ENCODE measurements around the gene CD86. TPM values are rescaled to one million over a fixed set of nuclear protein-coding genes. Genes with fewer than 3 reads are reported as not detected.

CD86 gene
- total and polyA plus RNA-seq, 2 of the 8 experiments (the other 6 are each of a cell fraction or from before 2014, with no cell fraction given): 0.12 to 0.30 TPM

DNA sequence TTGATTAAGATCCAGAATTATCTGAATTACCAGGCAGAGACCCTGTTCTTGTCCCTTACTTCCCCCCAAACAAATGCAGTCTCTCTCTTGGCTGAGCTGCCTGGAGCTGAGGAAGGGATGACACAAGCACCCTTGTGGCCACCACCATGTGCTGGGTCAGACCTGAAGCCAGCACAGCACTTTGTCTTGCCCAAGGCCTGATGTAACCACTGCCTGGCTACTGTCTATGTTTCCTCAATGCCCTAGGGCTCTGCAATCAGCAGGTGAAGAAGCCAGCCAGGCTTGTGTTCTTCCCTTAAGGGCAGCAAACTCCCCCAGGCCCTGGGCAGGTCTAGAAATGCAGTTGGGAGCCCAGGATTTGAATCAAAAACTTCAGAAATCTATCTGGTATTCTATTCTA is 112.5 kb downstream of the CD86 start (continued):
- no peak for TF ChIP-seq SUZ12 (IDR thresholded peaks at IDR 0.05; ENCODE audit: low read length)
- TF ChIP-seq BRCA1 (IDR thresholded peaks at IDR 0.05; ENCODE audit: low read depth, low read length): no peak
- TF ChIP-seq NANOG (IDR thresholded peaks at IDR 0.05; ENCODE audit: insufficient read depth, low read depth, low read length, poor library complexity, severe bottlenecking): no peak
- TF ChIP-seq SIRT6 (IDR thresholded peaks at IDR 0.05; ENCODE audit: low read length): no peak
- no peak for TF ChIP-seq CHD2 (IDR thresholded peaks at IDR 0.05; ENCODE audit: low read length)
- TF ChIP-seq SIN3A (conservative IDR thresholded peaks at IDR 0.05 in 1 of 2, IDR thresholded peaks at IDR 0.05 in 1 of 2; ENCODE audit: low read depth in 1 of 2, low read length in 2 of 2): no peak
